GM12891 (cell line): ENCODE results near the gene SMO.

Experiments used
- PAX5 ChIP-seq: IDR thresholded peaks from 2 replicates; pipeline ENCODE4 v1.6.1; 2011; ENCODE audit warnings: low read length, moderate library complexity, mild to moderate bottlenecking; ENCODE audit not compliant: insufficient read depth, severe bottlenecking
- POLR2A ChIP-seq: IDR thresholded peaks from 2 replicates; pipeline ENCODE4 v1.6.1; 2011; ENCODE audit warnings: low read depth, low read length, control low read depth
- POLR2AphosphoS5 ChIP-seq: IDR thresholded peaks from 2 replicates; pipeline ENCODE4 v1.6.1; 2011; ENCODE audit warnings: low read depth, low read length, control low read depth
- TAF1 ChIP-seq: IDR thresholded peaks from 2 replicates; pipeline ENCODE4 v1.6.1; 2011; ENCODE audit warnings: low read depth, low read length, control low read depth

DNA sequence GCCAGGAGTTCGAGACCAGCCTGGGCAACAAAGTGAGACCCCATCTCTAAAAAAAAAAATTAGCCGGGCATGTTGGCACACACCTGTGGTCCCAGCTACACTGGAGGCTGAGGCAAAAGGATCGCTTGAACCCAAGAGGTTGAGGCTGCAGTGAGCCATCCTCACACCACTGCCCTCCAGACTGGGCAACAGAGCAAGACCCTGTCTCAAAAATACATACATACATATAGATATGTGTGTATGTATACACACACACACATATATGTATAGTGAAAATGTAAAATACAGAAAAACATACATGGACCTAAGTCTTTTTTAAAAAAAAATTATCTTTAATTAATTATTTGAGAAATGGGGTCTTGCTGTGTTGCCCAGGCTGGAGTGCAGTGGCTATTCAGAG, 5.5 kb downstream of the SMO start:
- TF ChIP-seq POLR2AphosphoS5: no peak
- TF ChIP-seq TAF1: no peak
- no peak for TF ChIP-seq POLR2A
- TF ChIP-seq PAX5: no peak
